PC-3 (cell line): Measurements from ENCODE around the gene CCT3.

ENCODE experiments used
- EZH2 ChIP-seq: fragments of 300-600 bp; sonication (generic); IDR thresholded peaks from one replicate; pipeline ENCODE4 v1.6.1; 2017; ENCODE audit warnings: antibody characterized with exemption, mild to moderate bottlenecking, low read length; ENCODE audit not compliant: unreplicated experiment
- EZH2phosphoT487 ChIP-seq: fragments of 300-600 bp; sonication (generic); IDR thresholded peaks from 2 replicates; pipeline ENCODE4 v1.6.1; 2018; ENCODE audit warnings: mild to moderate bottlenecking, antibody characterized with exemption, low read length, borderline replicate concordance
- TF ChIP-seq, protein P1 (sequence below): fragments of 300-600 bp; sonication (generic); conservative IDR thresholded peaks from 2 replicates; pipeline ENCODE4 v1.5.1; 2017; ENCODE audit warnings: antibody characterized with exemption, low read depth, mild to moderate bottlenecking, low read length

DNA sequence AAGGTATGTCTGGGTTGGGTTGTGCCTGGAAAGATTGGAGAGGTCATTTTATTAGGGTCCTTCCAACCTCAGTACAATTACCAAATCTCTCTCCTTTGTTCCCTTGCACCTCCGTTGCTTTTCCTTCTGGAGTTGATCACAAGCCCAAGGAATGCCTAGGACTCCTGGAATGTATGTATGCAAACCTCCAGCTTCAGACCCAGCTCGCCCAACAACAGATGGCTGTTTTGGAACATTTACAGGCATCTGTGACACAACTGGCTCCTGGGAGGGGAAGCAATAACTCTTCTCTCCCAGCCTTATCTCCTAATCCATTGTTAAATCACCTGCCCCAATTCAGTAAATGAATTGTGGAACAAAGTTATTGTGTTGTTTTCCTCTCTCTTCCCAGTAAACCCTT, 8.5 kb upstream of the CCT3 start:
- TF ChIP-seq, protein P1, sequence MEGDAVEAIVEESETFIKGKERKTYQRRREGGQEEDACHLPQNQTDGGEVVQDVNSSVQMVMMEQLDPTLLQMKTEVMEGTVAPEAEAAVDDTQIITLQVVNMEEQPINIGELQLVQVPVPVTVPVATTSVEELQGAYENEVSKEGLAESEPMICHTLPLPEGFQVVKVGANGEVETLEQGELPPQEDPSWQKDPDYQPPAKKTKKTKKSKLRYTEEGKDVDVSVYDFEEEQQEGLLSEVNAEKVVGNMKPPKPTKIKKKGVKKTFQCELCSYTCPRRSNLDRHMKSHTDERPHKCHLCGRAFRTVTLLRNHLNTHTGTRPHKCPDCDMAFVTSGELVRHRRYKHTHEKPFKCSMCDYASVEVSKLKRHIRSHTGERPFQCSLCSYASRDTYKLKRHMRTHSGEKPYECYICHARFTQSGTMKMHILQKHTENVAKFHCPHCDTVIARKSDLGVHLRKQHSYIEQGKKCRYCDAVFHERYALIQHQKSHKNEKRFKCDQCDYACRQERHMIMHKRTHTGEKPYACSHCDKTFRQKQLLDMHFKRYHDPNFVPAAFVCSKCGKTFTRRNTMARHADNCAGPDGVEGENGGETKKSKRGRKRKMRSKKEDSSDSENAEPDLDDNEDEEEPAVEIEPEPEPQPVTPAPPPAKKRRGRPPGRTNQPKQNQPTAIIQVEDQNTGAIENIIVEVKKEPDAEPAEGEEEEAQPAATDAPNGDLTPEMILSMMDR, result no peak
- TF ChIP-seq EZH2 (no peak), EZH2phosphoT487 (no peak)
